COLO668 (cell line): ENCODE results near the gene RCSD1.

ENCODE experiments used
- DNase-seq: peaks from one replicate; lab custom pipeline; 2025; ENCODE audit not compliant: unreplicated experiment; lab: John Stamatoyannopoulos, UW

RCSD1 gene

GRCh38 chr1:167640051-167640450 lies 10.0 kb downstream of the RCSD1 start:
- no peak for DNase-seq

GRCh38 chr1:167641786-167642500 lies 11.9 kb downstream of the RCSD1 start:
- no peak for DNase-seq

- no peak for DNase-seq
These were observed 12.4 kb downstream of the RCSD1 start for GRCh38 chr1:167642501-167642826.

- DNase-seq: no peak
These were observed 13.4 kb downstream of the RCSD1 start for GRCh38 chr1:167643441-167643840.

GRCh38 chr1:167644551-167644950 lies 14.5 kb downstream of the RCSD1 start:
- no peak for DNase-seq

- DNase-seq: no peak
These were observed 15.1 kb downstream of the RCSD1 start for GRCh38 chr1:167645140-167645541.

GRCh38 chr1:167645625-167646414 lies 15.8 kb downstream of the RCSD1 start:
- DNase-seq: no peak

- DNase-seq: no peak
These were observed 18.3 kb downstream of the RCSD1 start for GRCh38 chr1:167648252-167648849.

- no peak for DNase-seq
These were observed 19.1 kb downstream of the RCSD1 start for GRCh38 chr1:167648978-167649744.

- no peak for DNase-seq
These were observed 20.5 kb downstream of the RCSD1 start for GRCh38 chr1:167650269-167651160.

- no peak for DNase-seq
These were observed 21.2 kb downstream of the RCSD1 start for GRCh38 chr1:167651161-167651693.

- no peak for DNase-seq
These were observed 25.0 kb downstream of the RCSD1 start for GRCh38 chr1:167654975-167655575.

- no peak for DNase-seq
These were observed 26.6 kb downstream of the RCSD1 start for GRCh38 chr1:167656657-167657056.

- no peak for DNase-seq
These were observed 28.7 kb downstream of the RCSD1 start for GRCh38 chr1:167658574-167659328.

GRCh38 chr1:167659450-167659849 lies 29.4 kb downstream of the RCSD1 start:
- no peak for DNase-seq

- DNase-seq: no peak
These were observed 29.8 kb downstream of the RCSD1 start for GRCh38 chr1:167659881-167660280.

- no peak for DNase-seq
These were observed 31.7 kb downstream of the RCSD1 start for GRCh38 chr1:167661527-167662426.
